ENCODE measurements around the gene PDZK1IP1. TPM values are rescaled to one million over a fixed set of nuclear protein-coding genes. Genes with fewer than 3 reads are reported as not detected.

PDZK1IP1 gene, protein sequence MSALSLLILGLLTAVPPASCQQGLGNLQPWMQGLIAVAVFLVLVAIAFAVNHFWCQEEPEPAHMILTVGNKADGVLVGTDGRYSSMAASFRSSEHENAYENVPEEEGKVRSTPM
- not detected in 2 replicates for total RNA-seq
- total RNA-seq (2013) = 0.42 TPM
- 0.21 and 1.3 TPM in 2 replicates for polyA plus RNA-seq
- 0.77 and 3.1 TPM in 2 replicates for polyA minus RNA-seq

DNA sequence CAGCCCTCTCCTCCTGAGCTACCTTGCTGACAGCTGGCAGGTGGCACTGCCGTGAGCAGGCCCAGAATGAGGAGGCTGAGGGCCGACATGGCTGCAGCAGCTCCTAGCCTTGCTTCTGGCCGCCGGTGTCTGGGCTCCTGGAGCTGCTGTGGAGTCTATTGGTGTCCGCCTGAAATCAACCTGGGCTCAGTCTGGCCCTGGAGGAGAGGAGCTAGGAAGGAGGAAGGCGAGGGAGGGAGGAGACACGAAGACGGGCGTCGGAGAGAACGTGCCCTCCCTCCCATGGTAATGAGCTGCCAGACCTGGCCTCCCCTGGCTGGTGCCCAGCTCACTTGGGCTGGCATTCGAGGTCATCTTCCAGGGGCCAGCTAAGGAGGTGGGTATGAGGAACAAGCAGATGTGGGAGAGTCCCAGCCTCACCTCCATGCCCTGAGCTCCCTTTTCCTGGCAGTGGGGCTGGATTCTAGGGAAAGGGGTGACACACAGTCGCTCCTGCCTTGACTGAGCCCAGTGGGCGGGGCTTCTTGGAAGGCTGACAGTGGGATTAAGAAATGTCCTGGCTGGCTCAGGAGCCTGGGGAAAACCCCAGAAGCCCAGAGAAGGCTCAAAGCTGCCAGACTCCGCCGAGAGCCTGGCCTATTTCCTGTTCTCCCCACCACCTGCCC, at the start of gene PDZK1IP1:
Gene PDZK1IP1, minus strand, starts transcription at position 193 of the 665 bp plus-strand sequence. Its CDS starts 104 bp downstream, at position 89.
- H3K27ac Mint-ChIP-seq = no peak within 1 kb of the TSS
- DNase-seq (no peak), ATAC-seq (ENCODE audit: low read depth) (no peak)
- Histone ChIP-seq H3K4me2 (replicated peaks; ENCODE audit: low read depth, low read length, poor library complexity, severe bottlenecking) (no peak within 1 kb of the TSS), H2AFZ (ENCODE audit: insufficient read depth, low read depth, low read length, poor library complexity, severe bottlenecking) (no peak within 1 kb of the TSS), H3K27me3 (replicated peaks in 1 of 4; ENCODE audit: control extremely low read depth in 1 of 4, control insufficient read depth in 3 of 4, insufficient read depth in 4 of 4, low read length in 3 of 4) (no peaks in the 10 kb centered on the region), H3K9me3 (ENCODE audit: control extremely low read depth in 1 of 3, control insufficient read depth in 2 of 3, insufficient read depth in 1 of 3, low read length in 2 of 3) (no peaks in the 10 kb centered on the region), H4K20me1 (ENCODE audit: control insufficient read depth, insufficient read depth, low read length, poor library complexity, severe bottlenecking) (no peaks in the 10 kb centered on the region), H3K4me3 (ENCODE audit: control extremely low read depth in 1 of 5, extremely low read depth in 1 of 5, insufficient read depth in 1 of 5, low read depth in 2 of 5, low read length in 4 of 5) (no peak within 1 kb of the TSS), H3K9ac (ENCODE audit: low read length) (no peak within 1 kb of the TSS), H3K79me2 (ENCODE audit: control insufficient read depth, insufficient read depth, low read length) (no peaks in the 10 kb centered on the region), H3K36me3 (replicated peaks in 1 of 2; ENCODE audit: control extremely low read depth in 1 of 2, control insufficient read depth in 1 of 2, extremely low read depth in 1 of 2, insufficient read depth in 2 of 2, low read length in 1 of 2) (no peaks in the 10 kb centered on the region), H3K4me1 (ENCODE audit: control insufficient read depth in 2 of 2, insufficient read depth in 2 of 2, low read length in 2 of 2) (no peaks in the 10 kb centered on the region), H3K27ac (ENCODE audit: low read length in 2 of 2) (no peak within 1 kb of the TSS)
- TF ChIP-seq EZH2 (IDR thresholded peaks at IDR 0.05; ENCODE audit: borderline replicate concordance, insufficient read depth, low read depth, low read length, poor library complexity, severe bottlenecking) = no peak
- TF ChIP-seq, protein P1, sequence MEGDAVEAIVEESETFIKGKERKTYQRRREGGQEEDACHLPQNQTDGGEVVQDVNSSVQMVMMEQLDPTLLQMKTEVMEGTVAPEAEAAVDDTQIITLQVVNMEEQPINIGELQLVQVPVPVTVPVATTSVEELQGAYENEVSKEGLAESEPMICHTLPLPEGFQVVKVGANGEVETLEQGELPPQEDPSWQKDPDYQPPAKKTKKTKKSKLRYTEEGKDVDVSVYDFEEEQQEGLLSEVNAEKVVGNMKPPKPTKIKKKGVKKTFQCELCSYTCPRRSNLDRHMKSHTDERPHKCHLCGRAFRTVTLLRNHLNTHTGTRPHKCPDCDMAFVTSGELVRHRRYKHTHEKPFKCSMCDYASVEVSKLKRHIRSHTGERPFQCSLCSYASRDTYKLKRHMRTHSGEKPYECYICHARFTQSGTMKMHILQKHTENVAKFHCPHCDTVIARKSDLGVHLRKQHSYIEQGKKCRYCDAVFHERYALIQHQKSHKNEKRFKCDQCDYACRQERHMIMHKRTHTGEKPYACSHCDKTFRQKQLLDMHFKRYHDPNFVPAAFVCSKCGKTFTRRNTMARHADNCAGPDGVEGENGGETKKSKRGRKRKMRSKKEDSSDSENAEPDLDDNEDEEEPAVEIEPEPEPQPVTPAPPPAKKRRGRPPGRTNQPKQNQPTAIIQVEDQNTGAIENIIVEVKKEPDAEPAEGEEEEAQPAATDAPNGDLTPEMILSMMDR (IDR thresholded peaks at IDR 0.05) = no peak
- ChIA-PET CTCF (interaction anchor here (0.8 to 5.7 kb wide), 5 partner anchors 11 to 520 kb away, joined by 3 to 36 read pairs (median 6); no protein-coding TSS in a partner anchor), POLR2A (no interaction called here)
- peaks cover 10% of the 10 kb centered on the region for H3K27me3 Mint-ChIP-seq
- intact Hi-C loops (cut with micrococcal nuclease) = loop anchor here (5.0 kb wide), 1 partner anchor 72 kb away; no protein-coding TSS in a partner anchor
- no peaks in the 10 kb centered on the region for H3K4me1 Mint-ChIP-seq
- 74% methylated on average over 15 of the region's 16 CpGs for WGBS (ENCODE audit: insufficient coverage)
- no peak within 1 kb of the TSS for H3K4me3 Mint-ChIP-seq
- H3K9me3 Mint-ChIP-seq (ENCODE audit: insufficient read depth) = no peaks in the 10 kb centered on the region

DNA sequence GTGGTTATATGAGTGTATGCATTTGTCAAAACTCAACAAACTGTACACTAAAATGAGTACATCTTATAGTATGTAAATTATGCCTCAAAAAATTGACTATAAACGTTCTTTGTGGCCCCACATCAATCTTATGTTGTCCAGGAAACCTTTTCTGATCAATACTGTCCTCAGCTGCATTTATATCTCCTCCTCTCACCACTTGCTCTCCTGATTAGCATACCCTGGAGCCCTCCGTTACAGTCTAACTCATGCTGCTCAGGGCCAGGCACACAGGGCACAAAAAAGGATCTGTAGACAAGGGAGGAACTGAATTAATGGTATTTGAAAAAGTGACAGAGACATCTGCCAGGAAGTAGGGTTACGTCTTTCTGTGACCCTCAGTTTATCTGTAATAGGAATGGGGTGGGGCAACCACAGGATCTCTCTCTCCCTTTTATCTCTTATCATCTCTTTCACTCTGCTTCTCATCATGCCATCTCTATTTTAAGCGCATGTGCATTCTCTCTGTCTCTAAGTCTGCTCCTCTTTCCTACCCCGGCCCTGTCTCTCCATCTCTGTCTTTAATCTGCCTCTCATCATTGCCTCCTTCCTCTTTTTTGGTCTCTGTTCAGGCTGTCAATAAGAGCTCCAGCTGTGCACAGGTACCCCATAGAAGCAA, 49.2 kb upstream of the PDZK1IP1 start:
- peaks cover 0 to 44% (median 9%) of the 10 kb centered on the region in 4 experiments for H3K27me3 ChIP-seq (replicated peaks in 1 of 4; ENCODE audit: control extremely low read depth in 1 of 4, control insufficient read depth in 3 of 4, insufficient read depth in 4 of 4, low read length in 3 of 4)
- DNase-seq = no peak
- ATAC-seq (ENCODE audit: low read depth) = no peak
- H3K79me2 ChIP-seq (ENCODE audit: control insufficient read depth, insufficient read depth, low read length) = no peaks in the 10 kb centered on the region
- no peak overlapping the region for H3K4me3 Mint-ChIP-seq
- H3K9ac ChIP-seq (ENCODE audit: low read length) = no peak overlapping the region
- H3K36me3 ChIP-seq (replicated peaks in 1 of 2; ENCODE audit: control extremely low read depth in 1 of 2, control insufficient read depth in 1 of 2, extremely low read depth in 1 of 2, insufficient read depth in 2 of 2, low read length in 1 of 2) = no peaks in the 10 kb centered on the region
- no peaks in the 10 kb centered on the region for H3K4me1 ChIP-seq (ENCODE audit: control insufficient read depth in 2 of 2, insufficient read depth in 2 of 2, low read length in 2 of 2)
- H3K27ac Mint-ChIP-seq = no peak overlapping the region
- H3K9me3 ChIP-seq (ENCODE audit: control extremely low read depth in 1 of 3, control insufficient read depth in 2 of 3, insufficient read depth in 1 of 3, low read length in 2 of 3) = no peaks in the 10 kb centered on the region
- 69% methylated on average over 2 of the region's 5 CpGs for WGBS (ENCODE audit: insufficient coverage)
- H3K4me1 Mint-ChIP-seq = no peaks in the 10 kb centered on the region
- H2AFZ ChIP-seq (ENCODE audit: insufficient read depth, low read depth, low read length, poor library complexity, severe bottlenecking) = no peak overlapping the region
- no peak for TF ChIP-seq EZH2 (IDR thresholded peaks at IDR 0.05; ENCODE audit: borderline replicate concordance, insufficient read depth, low read depth, low read length, poor library complexity, severe bottlenecking)
- TF ChIP-seq, protein P1 (IDR thresholded peaks at IDR 0.05) = no peak
- peaks cover 68% of the 10 kb centered on the region for H3K27me3 Mint-ChIP-seq
- intact Hi-C loops (cut with micrococcal nuclease) = no loop called here
- CTCF ChIA-PET = no interaction called here
- H3K27ac ChIP-seq (ENCODE audit: low read length in 2 of 2) = no peak overlapping the region
- no peaks in the 10 kb centered on the region for H3K9me3 Mint-ChIP-seq (ENCODE audit: insufficient read depth)
- POLR2A ChIA-PET = no interaction called here
- H3K4me2 ChIP-seq (replicated peaks; ENCODE audit: low read depth, low read length, poor library complexity, severe bottlenecking) = no peak overlapping the region
- H4K20me1 ChIP-seq (ENCODE audit: control insufficient read depth, insufficient read depth, low read length, poor library complexity, severe bottlenecking) = no peaks in the 10 kb centered on the region
- no peak overlapping the region for H3K4me3 ChIP-seq (ENCODE audit: control extremely low read depth in 1 of 5, extremely low read depth in 1 of 5, insufficient read depth in 1 of 5, low read depth in 2 of 5, low read length in 4 of 5)
